OCI-LY7 (cell line): ENCODE data around the gene ATP5PD.

Experiments
- EZH2phosphoT487 ChIP-seq: fragments of 200-600 bp; sonication (generic); IDR thresholded peaks from 2 replicates; pipeline ENCODE4 v1.6.1; 2018; ENCODE audit warnings: low read depth, borderline replicate concordance, mild to moderate bottlenecking, mixed run types, antibody characterized with exemption, low read length, moderate library complexity, mixed read lengths
- TF ChIP-seq, protein P1 (sequence below): fragments of 200-600 bp; sonication (generic); conservative IDR thresholded peaks from 2 replicates; pipeline ENCODE4 v1.5.1; 2014; ENCODE audit warnings: mild to moderate bottlenecking, antibody characterized with exemption, low read length, moderate library complexity, mixed read lengths

DNA sequence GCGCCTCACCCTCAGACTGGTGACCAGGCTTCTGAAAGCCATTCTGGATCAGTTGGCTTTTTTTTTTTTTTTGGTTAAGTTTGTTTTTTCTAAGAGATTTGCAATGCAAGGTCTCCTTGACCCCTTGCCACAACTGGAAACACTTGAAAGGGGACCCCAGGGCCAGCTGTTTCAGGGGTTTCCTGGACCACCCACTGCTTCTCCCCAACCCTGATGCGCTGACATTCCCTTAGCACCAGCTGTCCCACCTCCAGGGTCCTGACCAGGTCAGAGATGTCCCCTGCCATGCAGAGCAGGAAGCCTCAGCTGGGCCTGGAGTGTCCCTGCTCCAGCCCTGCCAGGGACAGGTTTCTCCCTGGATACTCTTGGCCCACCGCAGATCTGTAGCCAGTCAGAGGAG, 42.4 kb downstream of the ATP5PD start:
- TF ChIP-seq, protein P1, sequence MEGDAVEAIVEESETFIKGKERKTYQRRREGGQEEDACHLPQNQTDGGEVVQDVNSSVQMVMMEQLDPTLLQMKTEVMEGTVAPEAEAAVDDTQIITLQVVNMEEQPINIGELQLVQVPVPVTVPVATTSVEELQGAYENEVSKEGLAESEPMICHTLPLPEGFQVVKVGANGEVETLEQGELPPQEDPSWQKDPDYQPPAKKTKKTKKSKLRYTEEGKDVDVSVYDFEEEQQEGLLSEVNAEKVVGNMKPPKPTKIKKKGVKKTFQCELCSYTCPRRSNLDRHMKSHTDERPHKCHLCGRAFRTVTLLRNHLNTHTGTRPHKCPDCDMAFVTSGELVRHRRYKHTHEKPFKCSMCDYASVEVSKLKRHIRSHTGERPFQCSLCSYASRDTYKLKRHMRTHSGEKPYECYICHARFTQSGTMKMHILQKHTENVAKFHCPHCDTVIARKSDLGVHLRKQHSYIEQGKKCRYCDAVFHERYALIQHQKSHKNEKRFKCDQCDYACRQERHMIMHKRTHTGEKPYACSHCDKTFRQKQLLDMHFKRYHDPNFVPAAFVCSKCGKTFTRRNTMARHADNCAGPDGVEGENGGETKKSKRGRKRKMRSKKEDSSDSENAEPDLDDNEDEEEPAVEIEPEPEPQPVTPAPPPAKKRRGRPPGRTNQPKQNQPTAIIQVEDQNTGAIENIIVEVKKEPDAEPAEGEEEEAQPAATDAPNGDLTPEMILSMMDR: no peak
- no peak for TF ChIP-seq EZH2phosphoT487
